CD1c-positive myeloid dendritic cell (primary cell): ENCODE data around the gene MMGT1.
A peak's percentile ranks its signal among the peaks of the same experiment; 100 is the strongest.

Experiments used
- DNase-seq: peaks from one replicate; pipeline ENCODE4 v3.0.0-alpha.2; 2016; ENCODE audit errors: extremely low spot score

MMGT1 gene

DNA sequence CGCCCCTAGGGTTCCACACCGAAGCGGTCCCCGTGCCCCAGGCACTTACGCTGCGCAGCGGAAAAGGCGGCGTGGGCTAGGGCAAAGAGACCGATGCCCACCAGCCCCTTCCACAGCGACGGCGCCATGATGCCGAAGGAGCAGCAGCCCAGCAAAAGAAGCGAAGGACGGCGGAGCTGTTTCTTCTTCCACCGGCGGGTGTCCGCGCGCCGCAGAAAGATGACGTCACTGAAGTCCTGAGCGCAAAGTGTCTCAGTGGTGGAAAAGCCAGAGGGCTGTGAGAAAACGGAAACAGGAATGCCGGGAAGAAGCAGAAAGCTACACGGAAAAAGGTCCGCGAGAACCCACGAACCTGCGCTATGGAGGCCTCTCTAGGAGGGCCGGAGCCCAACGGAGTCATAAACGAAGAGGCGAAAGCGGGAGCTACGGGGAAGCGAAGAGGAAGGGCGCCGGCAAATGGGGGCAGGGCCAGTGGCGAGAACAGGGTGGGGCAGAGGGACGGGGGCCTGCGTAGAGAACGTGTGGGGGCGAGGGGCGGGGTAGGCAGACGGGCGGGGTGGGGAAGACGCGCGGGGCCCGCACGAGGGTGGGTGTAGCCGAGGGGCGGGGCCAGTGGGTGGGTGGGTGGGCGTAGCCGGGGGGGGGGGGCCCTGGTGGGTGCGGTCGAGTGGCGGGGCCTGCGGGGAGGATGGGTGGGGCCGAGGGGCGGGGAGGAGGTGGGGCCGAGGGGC is at the start of gene MMGT1:
Gene MMGT1, minus strand, starts transcription at position 441 of the 731 bp plus-strand sequence. Its CDS starts 313 bp downstream, at position 128.
- DNase-seq, result peak; percentile 84

DNA sequence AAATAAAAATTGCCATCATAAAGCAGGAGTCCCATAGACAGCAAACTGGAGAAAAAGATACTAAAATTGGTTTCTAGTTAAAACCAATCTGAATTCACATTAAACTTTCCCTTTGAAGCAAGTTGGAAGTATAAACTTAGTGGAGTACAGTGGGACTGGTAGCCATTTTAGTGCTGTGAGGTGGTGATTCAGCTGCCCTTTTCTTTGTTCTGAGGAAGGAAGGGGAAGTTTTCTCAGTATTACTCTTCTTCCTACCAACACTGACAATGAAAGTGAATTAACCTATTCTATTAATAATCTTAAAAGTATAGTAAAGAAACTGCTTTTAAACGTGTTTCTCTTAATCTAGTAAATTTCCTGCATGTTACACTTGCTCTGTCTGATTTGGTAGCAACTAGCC is 48.1 kb upstream of the MMGT1 start:
- DNase-seq, result no peak

DNA sequence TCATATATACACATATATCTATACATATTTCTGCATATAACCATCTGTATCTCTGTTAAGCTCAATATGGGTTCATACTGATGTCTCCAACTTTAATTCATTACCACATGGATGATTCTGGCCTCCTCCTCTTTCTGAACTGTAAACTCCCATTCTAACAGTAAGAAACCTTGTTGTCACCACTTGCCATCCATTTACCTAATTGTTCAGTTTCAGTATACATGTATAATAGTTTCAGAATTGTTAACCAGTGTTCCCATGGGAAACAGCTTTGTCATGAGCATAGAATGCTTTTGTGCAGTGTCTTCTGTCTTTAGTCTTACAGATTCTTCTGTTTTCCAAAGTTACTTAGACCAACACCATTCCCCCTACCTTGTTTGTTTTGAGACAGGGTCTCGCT is 47.4 kb upstream of the MMGT1 start:
- DNase-seq, result no peak

DNA sequence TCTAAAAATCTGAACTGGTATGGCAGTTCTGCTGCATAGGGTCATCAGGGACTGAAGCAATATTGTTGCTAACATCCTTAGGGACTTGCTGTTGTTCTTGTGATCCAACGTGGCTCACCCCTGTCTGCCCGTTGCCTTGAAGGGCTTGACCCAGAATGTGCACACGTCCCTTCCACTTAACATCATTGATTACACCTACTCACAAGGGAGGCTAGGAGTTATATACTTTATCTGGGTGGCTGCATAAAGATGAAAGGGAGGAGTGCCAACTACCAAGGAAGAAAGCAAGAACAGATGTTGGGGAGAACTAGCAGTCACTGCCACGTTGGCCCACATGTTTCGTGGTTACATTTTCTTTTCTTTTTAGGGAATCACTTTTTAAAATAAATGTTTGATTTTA is 45.4 kb upstream of the MMGT1 start:
- no peak for DNase-seq

DNA sequence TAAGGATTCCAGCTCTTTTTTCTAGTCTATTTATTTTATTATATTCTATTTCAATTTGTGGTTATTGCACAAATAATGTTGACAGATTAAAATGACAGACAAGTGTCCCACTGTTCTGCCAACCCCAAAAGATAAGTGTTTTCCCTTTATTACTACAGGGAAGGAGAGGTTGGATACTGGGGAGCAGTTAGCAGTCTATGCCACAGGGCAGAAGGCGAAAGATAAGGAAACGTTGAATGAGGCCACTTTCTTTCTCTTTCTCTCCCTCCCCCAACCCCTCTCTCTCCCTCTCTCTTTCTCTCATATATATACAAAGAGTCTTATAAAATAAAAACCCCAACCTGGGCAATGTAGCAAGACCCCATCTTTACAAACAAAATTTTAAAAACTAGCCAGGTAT is 43.1 kb upstream of the MMGT1 start:
- no peak for DNase-seq

DNA sequence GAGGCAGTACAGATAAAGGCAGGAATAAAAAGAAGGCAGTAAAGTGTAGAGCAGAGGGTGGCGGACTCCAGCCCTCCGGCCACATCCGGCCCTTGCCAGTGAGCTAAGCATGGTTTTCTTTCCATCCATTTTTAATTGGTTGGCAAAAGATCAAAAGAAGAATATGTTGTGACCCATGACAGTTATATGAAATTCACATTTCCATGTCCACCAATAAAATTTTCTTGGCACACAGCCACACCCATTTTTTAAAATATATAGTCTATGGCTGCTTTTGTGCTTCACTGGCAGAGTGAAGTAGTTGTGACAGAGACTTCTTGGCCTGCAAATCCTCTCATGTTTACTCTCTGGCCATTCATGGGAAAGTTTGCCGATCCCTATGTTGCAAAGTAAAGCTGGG is 41.2 kb upstream of the MMGT1 start:
- no peak for DNase-seq

DNA sequence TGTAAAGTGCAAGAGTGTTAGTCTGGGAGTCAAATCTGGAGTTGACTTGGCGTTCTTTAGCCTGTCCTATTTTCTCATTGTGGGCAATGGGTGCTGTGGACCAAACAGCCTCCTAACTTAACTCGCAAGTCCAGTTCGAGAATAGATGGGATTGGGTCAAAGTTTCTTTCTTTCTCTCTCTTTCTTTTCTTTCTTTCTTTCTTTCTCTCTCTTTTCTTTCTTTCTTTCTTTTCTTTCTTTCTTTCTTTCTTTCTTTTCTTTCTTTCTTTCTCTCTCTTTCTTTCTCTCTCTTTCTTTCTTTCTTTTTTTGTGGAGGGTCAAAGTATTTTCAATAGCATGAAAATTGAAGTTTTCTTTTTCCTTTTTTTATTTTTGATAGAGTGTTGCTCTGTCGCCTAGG is 14.5 kb upstream of the MMGT1 start:
- DNase-seq, result no peak

DNA sequence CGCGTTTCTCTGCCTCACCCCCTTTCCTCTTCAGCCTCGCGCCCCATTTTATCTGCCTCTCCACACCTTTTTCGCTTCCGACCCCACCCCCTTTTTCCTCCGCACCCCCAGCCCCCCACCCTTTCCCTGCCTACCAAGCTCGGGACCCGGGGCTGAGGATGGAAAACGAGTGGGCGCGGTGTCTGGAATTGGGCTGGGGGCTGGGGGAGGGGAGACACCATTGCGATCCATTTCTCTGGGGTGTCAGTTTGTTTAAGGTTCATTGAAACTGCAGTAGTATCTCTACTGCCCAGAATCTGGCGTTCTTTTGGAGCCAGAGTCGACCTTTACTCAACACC is 12.2 kb upstream of the MMGT1 start:
- no peak for DNase-seq

DNA sequence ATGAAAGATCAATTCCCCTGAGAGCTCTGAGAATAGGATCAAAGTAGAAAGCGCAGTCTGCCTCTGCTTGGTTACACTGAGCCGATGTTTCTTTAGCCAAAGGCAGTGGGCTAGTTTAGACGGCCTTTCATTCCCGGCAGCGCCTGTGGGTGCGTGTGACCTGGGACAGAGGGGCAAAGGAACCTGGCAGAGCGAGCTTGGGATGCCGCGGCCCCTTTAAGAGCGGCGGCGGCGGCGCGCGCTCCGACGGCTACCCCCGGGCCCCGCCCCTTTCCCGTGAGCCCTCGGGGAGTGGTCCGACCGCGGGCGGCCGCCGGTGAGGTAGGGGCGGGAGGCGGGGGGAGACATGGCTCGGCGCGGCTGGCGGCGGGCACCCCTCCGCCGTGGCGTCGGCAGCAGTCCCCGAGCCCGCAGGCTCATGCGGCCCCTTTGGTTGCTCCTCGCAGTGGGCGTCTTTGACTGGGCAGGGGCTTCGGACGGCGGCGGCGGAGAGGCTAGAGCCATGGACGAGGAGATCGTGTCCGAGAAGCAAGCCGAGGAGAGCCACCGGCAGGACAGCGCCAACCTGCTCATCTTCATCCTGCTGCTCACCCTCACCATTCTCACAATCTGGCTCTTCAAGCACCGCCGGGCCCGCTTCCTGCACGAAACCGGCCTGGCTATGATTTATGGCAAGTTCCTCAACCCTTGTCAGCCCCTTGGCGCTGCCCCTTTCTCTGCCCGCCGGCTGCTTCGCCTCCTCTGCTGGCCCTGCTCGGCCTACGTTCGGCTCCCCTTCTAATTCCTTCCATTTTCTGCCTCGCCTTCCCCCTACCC is 11.6 kb upstream of the MMGT1 start, which contains the start of gene SLC9A6:
Gene SLC9A6, plus strand, starts transcription at position 279 of the 816 bp plus-strand sequence. Its CDS starts 224 bp downstream, at position 503.
- DNase-seq, result peak; percentile 66

DNA sequence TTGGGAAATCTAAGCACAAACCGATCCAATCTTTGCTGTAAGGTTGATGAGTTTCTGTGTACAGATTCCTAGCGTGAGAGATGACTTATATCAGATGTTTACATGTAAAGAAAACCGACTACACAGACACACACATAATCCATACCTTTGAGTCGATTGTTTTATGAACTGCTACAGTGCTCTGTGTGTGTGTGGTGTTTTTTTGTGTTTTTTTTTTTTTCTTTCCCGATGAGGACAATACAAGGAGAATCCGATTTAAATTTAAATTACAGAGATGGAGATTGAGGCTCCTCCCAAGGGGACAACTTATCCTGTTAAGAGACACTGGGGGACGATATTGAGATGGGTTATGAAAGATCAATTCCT is 11.0 kb upstream of the MMGT1 start:
- DNase-seq, result peak; percentile 20

DNA sequence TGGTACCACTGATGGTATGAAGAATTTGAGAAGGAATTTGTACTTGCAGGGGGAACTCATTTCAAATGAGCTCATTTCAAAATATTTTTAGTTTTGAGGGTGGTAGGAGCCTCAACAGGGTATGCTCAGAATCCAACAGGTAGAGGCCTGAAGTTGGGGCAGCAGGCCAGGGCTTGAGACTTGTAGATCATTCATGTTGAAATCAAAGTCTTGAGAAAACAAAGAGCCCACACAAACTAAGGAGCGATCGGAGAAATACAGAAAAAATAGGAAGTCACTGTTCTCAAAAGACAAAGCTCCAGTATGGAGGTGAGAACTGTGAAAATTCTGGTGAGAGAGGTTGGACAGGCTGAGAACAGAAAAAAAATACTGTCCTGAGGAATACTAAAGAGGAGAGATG is 10.5 kb upstream of the MMGT1 start:
- DNase-seq, result peak; percentile 18

DNA sequence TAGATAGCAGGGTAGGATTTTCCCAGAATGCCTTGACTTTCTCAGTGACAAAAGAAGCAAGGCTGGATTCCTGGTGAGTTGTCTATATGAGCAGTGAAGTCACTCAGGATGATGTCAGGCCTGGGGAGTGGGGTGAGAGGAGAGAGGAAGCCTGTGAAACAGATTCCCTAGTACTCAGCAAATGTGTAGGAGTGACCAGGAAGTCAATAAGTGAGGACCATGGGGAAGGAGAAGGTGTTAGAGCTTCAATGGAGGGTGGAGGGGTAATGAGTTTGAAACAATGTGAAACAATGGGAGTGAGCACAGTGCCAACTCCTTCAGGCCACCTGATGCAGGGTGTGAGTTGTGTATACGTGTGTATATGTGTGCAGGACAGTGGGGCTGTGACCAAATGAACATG is 9.1 kb upstream of the MMGT1 start:
- DNase-seq, result peak; percentile 56

DNA sequence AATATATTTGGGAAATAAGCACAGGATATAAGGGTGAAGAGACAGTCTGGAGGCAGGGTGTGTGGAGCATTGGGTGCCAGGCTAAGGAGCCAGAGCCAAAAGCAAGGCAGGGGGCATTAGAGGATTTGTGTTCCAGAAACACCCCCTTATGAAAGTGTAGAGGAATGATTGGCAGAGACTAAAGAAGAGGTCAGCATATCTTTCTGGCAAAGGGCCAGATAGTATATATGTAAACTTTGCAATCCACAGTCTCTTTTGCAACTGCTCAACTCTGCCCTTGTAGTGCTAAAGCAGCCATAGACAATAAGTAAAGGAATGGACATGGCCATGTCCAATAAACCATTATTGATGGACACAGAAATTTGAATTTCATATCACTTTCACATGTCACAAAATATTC is 7.9 kb upstream of the MMGT1 start:
- no peak for DNase-seq

DNA sequence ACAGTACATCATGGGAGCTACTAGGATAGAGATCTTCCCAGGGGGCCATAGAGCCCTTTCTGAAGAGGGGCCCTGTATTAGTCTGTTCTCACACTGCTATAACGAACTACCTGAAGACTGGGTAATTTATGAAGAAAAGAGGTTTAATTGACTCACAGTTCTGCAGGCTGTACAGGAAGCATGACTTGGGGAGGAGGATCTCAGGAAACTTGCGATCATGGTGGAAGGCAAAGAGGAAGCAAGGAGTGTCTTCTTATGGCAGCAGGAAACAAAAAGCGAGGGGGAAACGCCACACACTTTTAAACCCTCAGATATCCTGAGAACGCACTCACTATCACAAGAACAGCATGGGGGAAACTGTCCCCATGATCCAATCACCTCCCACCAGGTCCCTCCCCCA is 7.2 kb upstream of the MMGT1 start:
- no peak for DNase-seq

DNA sequence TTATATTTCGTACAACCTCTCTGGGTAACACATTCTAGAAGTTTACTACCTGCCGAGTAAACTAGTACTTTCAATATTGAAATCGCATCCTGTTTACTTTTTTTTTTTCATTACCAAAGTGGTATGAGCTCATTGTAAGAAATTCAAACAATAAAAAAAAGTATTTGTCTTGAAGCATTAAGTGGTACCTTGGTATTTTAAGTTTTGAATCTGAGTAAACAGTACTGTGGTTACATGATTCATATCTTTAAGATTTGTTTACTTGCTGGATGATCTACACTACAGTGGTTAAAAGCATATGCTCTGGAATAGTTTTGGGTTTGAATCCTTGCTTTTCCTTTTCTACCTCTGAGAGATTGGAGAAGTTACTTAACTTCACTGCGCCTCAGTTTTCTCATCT is 3.8 kb upstream of the MMGT1 start:
- no peak for DNase-seq

DNA sequence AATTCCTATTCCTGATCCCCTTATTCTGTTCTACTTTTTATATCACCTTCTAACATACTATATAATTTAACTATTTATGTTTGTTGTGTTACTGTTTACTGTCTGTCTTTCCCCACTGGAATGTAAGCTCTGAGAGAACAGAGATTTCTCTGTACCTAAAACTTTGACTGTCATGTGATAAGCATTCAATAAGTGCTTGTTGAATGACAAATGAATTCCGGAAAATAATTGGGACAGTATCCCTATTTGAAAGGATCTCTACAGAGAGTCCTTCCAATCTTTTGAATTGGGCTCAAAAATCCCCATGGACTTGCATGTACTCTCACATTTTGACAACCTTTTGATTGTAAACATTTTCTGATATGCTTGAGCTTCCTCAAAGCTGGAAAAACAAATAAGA is 1.6 kb upstream of the MMGT1 start:
- no peak for DNase-seq

DNA sequence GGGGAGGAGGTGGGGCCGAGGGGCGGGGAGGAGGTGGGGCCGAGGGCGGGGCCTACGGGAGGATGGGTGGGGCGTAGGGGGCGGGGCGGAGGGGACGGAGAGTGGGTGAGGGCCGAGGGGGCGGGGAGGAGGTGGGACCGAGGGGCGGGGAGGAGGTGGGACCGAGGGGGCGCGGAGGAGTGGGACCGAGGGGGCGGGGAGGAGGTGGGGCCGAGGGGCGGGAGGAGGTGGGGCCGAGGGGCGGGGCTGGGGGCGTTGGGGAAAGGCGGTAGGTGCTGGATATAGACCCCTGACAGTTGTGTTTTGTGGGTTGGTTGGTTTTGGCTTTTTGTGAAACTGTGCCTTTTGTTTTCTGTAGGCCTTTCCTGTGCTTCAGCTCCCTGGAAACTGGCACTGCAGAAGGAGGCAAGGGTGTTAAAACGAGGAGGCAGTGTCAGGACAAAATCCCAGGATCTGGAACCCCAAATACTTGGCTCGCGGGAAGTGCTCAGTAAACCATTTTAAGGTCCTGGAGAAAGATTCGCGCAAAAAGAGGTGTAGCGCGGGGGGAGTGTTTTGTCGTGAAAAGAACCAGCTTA is 580 bp upstream of the MMGT1 start:
- no peak for DNase-seq

DNA sequence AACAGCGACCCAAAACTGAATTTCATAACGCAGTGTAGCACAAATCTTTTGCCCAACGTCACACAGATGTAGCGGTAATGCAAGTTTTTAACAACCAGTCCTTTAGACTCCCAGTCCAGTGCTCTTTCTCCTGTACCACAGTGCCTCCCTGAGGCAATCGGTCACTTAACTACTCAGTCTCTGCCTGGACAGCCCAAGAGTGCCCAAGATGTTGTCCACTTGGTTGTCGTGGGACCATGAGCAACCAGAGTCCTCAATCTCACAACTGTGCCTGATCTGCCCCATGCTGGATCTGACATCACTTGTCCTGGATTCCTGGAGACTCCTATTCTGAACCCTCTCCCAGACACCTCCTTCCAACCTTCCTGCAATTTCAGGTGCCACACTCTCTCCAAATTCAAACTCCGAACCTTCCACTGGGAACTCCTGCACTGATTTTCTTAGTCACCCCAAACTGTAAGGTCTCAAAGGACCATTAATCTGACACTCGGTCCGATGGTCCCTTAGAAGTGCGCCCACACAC is 702 bp downstream of the MMGT1 start:
- no peak for DNase-seq

DNA sequence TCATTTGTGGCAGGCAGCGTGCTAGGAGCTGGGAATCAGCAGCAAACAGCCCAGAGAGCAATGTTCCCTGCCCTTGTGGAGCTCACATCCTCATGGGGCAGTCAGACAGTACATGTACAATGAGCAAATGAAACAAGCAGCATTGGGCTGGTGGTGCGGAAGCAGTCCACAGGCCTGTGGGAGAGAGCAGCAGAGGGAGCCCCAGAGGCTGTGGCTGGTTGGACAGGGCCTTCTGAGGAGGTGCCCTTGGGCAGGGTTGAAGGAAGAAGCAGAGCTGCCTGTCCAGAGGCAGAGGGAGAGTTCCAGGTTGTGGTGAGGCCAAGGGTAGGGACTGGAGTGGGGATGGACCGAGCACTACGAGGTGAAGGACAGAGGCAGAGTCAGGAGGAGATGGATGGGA is 22.5 kb downstream of the MMGT1 start:
- DNase-seq, result no peak

DNA sequence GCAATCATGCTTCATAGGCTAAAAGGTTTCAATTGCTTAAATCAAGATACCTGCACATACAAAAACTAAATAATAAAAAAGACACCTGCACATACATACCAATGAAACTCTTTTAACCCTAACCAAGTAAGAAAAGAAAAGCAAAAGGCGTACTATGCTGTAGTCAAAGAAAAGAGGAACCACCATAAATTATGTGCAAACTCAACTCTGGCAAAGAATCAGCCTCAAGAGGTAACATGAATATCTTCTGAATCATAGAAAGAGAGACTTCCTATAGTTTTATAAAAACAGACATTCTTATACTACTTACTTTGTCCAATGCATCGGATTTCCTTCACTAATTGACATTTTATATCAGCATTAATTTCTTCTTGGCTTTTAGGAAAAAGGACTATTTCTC is 29.3 kb downstream of the MMGT1 start:
- DNase-seq, result no peak

DNA sequence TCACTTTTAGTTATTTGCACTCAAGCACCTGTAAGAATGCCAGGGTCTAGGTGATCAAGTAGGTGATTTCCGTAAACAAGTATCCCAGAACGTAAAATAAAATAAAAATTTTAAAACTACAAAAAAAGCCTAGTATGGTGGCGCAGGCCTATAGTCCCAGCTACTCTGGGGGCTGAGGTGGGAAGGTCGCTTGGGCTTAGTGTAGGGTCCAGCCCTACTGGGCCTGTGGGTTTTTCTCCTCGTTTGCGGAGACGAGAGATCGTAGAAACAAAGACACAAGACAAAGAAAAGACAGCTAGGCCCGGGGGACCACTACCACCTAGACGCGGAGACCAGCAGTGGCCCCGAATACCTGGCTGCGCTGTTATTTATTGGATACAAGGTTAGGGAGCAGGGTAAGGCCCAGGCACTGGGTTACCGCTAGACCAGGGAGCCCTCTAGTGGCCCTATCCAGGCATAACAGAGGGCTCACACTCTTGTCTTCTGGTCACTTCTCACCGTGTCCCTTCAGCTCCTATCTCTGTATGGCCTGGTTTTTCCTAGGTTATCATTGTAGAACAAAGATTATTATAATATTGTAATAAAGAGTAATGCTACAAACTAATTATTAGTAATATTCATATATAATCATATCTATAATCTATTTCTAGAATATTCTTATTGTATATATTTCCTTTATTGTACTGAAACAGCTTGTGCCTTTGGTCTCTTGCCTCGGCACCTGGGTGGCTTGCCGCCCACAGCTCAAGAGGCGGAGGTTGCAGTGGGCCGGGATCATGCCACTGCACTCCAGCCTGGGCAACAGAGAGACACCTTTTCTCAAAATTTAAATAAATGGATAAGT is 41.9 kb downstream of the MMGT1 start:
- DNase-seq, result peak; percentile 23

DNA sequence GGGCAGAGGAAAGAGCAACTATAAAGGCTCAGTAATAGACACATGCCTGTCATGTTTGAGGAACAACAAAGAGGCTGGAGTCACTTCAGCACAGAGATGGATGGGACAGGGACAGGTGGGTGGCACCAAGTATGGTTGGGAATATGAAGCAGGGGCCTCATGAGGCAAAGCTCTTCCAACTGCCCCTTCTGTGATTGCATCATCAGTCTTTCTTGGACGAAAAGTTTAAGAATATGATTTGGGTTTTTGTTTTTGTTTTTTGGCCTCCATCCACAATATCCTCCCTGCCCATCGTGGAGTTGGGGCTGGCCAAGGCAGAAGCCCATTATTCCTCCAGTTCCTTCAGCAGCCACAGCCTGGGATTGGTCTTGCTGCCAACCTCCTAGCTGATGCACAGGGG is 45.9 kb downstream of the MMGT1 start:
- DNase-seq, result no peak
